Activated CD4-positive, alpha-beta memory T cell treated with anti-CD3 and anti-CD28 coated beads, Interleukin-2, amount 10 ng/mL, durations not matched to agents 7 days and 5 days (primary cell): ENCODE measurements around the gene ST3GAL2. TPM values are rescaled to one million over a fixed set of nuclear protein-coding genes. Genes with fewer than 3 reads are reported as not detected.

ENCODE experiments used
- total RNA-seq, 2 experiments: library from RNA; stranded (reverse); gene quantifications; one replicate each; pipeline ENCODE4 v1.2.3, GENCODE V29; 2021

The ST3GAL2 gene
- total RNA-seq, 2 experiments from 2014 or later: 21.6 to 22.7 TPM

Other genes starting within 250 kb of the ST3GAL2 start
- gene EXOSC6, start 187.2 kb downstream of the ST3GAL2 start, total RNA-seq: 10 to 100 TPM; 24.3 to 24.4 TPM
- gene AARS1, start 149.6 kb downstream of the ST3GAL2 start, total RNA-seq: 100 to 1,000 TPM; 128 to 129 TPM
- gene DDX19B, start 139.9 kb downstream of the ST3GAL2 start, total RNA-seq: 10 to 100 TPM; 33.2 to 35.8 TPM
- gene DDX19A, start 92.2 kb downstream of the ST3GAL2 start, total RNA-seq: 10 to 100 TPM; 27.3 to 27.5 TPM
- gene FCSK, start 15.5 kb upstream of the ST3GAL2 start, total RNA-seq: 10 to 100 TPM; 17.3 to 17.4 TPM
- gene COG4, start 84.5 kb upstream of the ST3GAL2 start, total RNA-seq: 10 to 100 TPM; 71.2 to 71.4 TPM
- 100 to 1,000 TPM; 329 to 332 TPM for gene SF3B3, start 84.7 kb upstream of the ST3GAL2 start, total RNA-seq
- gene IL34, start 207.5 kb upstream of the ST3GAL2 start, total RNA-seq: not detected
- 1 to 10 TPM; 3.3 TPM for gene MTSS2, start 247.0 kb upstream of the ST3GAL2 start, total RNA-seq